ENCODE measurements around the gene COL4A1. TPM values are rescaled to one million over a fixed set of nuclear protein-coding genes. Genes with fewer than 3 reads are reported as not detected.

Gene COL4A1
- total RNA-seq, 2 experiments from 2014 or later = 0.06 to 0.12 TPM

DNA sequence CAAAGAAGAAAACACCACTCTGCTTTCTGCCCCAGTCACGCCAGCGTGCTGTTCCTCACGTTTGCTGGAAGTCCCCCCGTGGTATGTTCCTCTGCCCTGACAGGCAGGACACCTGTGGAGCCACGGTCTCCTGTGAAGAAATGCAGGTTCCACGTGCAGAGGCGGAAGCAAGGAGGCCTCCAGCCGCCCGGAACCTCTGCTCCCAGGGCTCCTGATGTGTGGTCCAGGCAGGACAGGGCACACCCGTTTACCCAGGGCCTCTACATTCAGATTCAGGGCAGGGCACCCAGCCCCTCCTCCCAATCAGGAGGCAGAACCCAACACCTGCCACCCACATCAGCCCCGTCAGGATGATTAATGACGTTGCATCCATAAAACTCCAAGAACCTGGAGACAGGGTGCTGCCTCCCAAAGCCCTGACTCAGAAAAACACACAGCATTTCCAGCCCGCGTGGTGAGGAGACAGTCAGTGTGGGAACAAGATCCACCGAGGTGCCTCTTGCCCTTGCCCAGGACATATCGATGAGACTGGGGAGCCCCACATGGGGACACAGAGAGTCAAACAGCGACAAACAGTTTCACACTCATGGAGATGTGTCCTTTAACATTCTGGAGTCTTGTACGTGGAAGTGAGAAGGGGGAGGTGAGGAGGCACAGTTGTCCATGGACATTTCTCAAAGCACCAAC is 76.2 kb downstream of the COL4A1 start:
- H3K9me3 Mint-ChIP-seq = no peaks in the 10 kb centered on the region
- no peaks in the 10 kb centered on the region for H3K4me1 Mint-ChIP-seq
- no peak overlapping the region for H3K27ac Mint-ChIP-seq
- no peaks in the 10 kb centered on the region for H3K36me3 Mint-ChIP-seq (ENCODE audit: low read depth)
- DNase-seq = no peak
- H3K27me3 Mint-ChIP-seq = peaks cover 9% of the 10 kb centered on the region
- H3K4me3 Mint-ChIP-seq = no peak overlapping the region
- ChIA-PET CTCF (interaction anchor here (1.1 kb wide), 1 partner anchor 9 kb away, joined by 7 read pairs; no protein-coding TSS in a partner anchor), POLR2A (no interaction called here)

DNA sequence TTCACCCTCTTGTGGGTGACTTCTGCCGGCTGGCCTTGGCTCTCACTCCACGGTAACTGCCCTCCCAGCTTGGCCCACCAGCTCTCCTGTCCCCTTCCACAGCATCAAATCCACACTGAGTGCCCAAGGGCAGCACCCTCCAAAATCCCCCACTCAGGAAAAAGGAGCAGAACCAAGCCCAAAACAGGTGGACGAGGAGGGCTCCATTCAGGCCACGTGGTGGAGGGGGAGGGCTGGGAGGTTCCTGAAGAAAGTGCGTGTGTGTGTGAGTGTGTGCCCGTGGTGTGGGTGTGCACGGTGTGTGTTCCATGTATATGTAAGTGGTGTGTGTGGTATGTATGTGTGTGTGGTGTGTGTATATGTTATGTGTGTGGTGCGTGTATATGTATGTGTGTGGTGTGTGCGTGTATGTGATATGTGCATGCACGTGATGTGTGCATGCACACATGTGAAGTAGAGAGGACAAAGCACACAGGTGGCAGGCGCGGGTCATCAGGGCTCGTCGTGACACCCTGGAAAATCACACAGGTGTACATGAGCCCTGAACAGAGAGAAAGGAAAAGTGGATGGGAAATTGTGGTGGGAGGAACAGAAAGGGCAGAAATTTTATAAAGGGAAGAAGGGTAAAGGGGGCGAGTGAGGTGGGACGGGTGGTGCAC is 76.9 kb downstream of the COL4A1 start:
- H3K27me3 Mint-ChIP-seq = peaks cover 11% of the 10 kb centered on the region
- no peak for DNase-seq
- CTCF ChIA-PET = no interaction called here
- H3K36me3 Mint-ChIP-seq (ENCODE audit: low read depth) = no peaks in the 10 kb centered on the region
- H3K4me3 Mint-ChIP-seq = no peak overlapping the region
- H3K27ac Mint-ChIP-seq = no peak overlapping the region
- H3K4me1 Mint-ChIP-seq = no peaks in the 10 kb centered on the region
- POLR2A ChIA-PET = no interaction called here
- no peaks in the 10 kb centered on the region for H3K9me3 Mint-ChIP-seq

DNA sequence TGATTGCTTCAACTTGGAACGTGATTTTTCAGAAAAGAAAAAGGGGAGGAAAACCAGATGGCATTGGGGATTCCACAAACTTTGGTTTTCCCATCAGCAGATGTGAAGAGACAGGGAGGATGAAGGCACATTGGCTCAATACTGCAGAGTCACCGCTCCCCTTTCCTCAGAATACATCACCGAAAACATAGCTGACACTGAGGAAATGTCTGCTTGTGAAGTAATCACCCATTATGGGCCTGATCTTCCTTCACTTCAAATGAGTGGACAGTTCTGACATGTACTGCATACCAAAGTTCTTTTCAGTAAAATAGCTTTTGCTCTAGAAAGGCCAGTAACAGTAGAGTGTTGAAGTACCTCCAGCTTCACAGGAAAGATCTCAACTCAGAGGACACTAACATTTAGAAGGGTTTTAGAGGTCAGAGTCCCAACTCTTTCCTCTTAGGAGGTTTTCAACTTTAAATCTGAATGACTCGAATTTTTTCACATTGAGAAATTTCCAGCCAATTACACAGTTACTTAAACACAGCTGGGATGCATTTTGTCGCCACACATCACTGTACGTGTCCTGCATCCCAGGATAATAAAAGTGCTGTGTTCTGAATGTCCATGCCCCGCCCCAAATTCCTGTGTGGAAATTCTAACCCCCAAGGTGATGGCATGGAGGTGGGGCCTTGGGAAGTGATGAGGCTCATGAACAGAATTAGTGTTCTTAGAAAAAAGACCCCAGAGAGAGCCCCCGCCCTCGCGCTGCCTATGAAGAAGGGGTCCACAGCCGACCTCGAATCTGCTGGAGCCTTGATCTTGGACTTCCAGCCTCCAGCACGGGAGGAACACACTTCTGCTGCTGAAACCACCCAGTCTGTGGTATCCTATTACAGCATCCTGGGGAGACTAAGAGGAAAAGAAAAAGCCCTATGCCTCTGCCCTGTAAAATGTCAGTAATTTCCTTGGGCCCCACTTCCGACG is 77.7 kb downstream of the COL4A1 start:
- no peak for DNase-seq
- Mint-ChIP-seq H3K27me3 (peaks cover 11% of the 10 kb centered on the region), H3K36me3 (ENCODE audit: low read depth) (no peaks in the 10 kb centered on the region), H3K27ac (no peak overlapping the region), H3K4me3 (no peak overlapping the region), H3K9me3 (no peaks in the 10 kb centered on the region), H3K4me1 (no peaks in the 10 kb centered on the region)
- ChIA-PET POLR2A (no interaction called here), CTCF (no interaction called here)

GRCh38 chr13:110227864-110228643 is 78.9 kb downstream of the COL4A1 start:
- Mint-ChIP-seq H3K4me3 (no peak overlapping the region), H3K4me1 (no peaks in the 10 kb centered on the region), H3K27me3 (peaks cover 10% of the 10 kb centered on the region), H3K36me3 (ENCODE audit: low read depth) (no peaks in the 10 kb centered on the region), H3K9me3 (no peaks in the 10 kb centered on the region), H3K27ac (no peak overlapping the region)
- ChIA-PET CTCF (interaction anchor here (0.9 kb wide), 1 partner anchor 16 kb away, joined by 3 read pairs; no protein-coding TSS in a partner anchor), POLR2A (no interaction called here)
- no peak for DNase-seq

DNA sequence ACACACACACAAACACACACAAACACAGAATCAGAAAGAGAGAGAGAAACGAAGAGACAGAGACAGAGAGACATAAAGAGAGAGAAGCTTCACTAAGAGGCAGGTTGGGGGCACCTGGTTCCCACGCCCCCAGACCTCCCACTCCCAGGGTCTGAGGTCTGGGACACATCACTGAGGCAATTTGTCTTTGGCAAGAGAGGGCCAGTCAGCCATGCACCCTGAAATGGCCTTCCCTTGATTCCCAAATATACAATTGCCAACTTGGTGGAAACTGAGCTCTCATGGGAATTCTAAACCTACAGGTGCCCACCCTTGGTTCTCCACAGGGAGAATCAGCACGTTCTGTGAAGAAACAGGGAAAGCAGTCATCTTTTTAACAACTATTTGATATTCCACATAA is 79.5 kb downstream of the COL4A1 start:
- Mint-ChIP-seq H3K27me3 (peaks cover 9% of the 10 kb centered on the region), H3K4me3 (no peak overlapping the region), H3K27ac (no peak overlapping the region), H3K9me3 (no peaks in the 10 kb centered on the region), H3K4me1 (no peaks in the 10 kb centered on the region), H3K36me3 (ENCODE audit: low read depth) (no peaks in the 10 kb centered on the region)
- DNase-seq = no peak
- ChIA-PET CTCF (interaction anchor here (0.9 kb wide), 1 partner anchor 16 kb away, joined by 3 read pairs; no protein-coding TSS in a partner anchor), POLR2A (no interaction called here)

- no peaks in the 10 kb centered on the region for H3K4me1 Mint-ChIP-seq
- H3K36me3 Mint-ChIP-seq (ENCODE audit: low read depth) = no peaks in the 10 kb centered on the region
- no peak for DNase-seq
- H3K27me3 Mint-ChIP-seq = peaks cover 11% of the 10 kb centered on the region
- no peak overlapping the region for H3K27ac Mint-ChIP-seq
- H3K4me3 Mint-ChIP-seq = no peak overlapping the region
- H3K9me3 Mint-ChIP-seq = no peaks in the 10 kb centered on the region
- ChIA-PET POLR2A (no interaction called here), CTCF (no interaction called here)
Measured at GRCh38 chr13:110225609-110226574, 81.1 kb downstream of the COL4A1 start.

GRCh38 chr13:110225003-110225402 is 82.0 kb downstream of the COL4A1 start:
- CTCF ChIA-PET = no interaction called here
- DNase-seq = no peak

GRCh38 chr13:110224519-110224918 is 82.4 kb downstream of the COL4A1 start:
- H3K36me3 Mint-ChIP-seq (ENCODE audit: low read depth) = no peaks in the 10 kb centered on the region
- no peak for DNase-seq
- H3K4me3 Mint-ChIP-seq = no peak overlapping the region
- POLR2A ChIA-PET = no interaction called here
- no peaks in the 10 kb centered on the region for H3K9me3 Mint-ChIP-seq
- no peaks in the 10 kb centered on the region for H3K4me1 Mint-ChIP-seq
- CTCF ChIA-PET = interaction anchor here (1.0 to 1.2 kb wide), 2 partner anchors 30 to 187 kb away, joined by 3 read pairs; no protein-coding TSS in a partner anchor
- no peak overlapping the region for H3K27ac Mint-ChIP-seq
- H3K27me3 Mint-ChIP-seq = peaks cover 13% of the 10 kb centered on the region

More at GRCh38 chr13:110225003-110225402, 82.0 kb downstream of the COL4A1 start:
- no peaks in the 10 kb centered on the region for H3K9me3 Mint-ChIP-seq
- peaks cover 13% of the 10 kb centered on the region for H3K27me3 Mint-ChIP-seq
- POLR2A ChIA-PET = no interaction called here
- H3K4me3 Mint-ChIP-seq = no peak overlapping the region
- no peak overlapping the region for H3K27ac Mint-ChIP-seq
- no peaks in the 10 kb centered on the region for H3K4me1 Mint-ChIP-seq
- H3K36me3 Mint-ChIP-seq (ENCODE audit: low read depth) = no peaks in the 10 kb centered on the region

GRCh38 chr13:110221406-110222117 is 85.4 kb downstream of the COL4A1 start:
- Mint-ChIP-seq H3K4me3 (no peak overlapping the region), H3K27me3 (peaks cover 24% of the 10 kb centered on the region), H3K27ac (no peak overlapping the region), H3K36me3 (ENCODE audit: low read depth) (no peaks in the 10 kb centered on the region), H3K9me3 (no peaks in the 10 kb centered on the region), H3K4me1 (no peaks in the 10 kb centered on the region)
- ChIA-PET POLR2A (no interaction called here), CTCF (interaction anchor here (1.3 to 2.8 kb wide), 2 partner anchors 10 to 414 kb away, joined by 3 to 7 read pairs; no protein-coding TSS in a partner anchor)
- no peak for DNase-seq

DNA sequence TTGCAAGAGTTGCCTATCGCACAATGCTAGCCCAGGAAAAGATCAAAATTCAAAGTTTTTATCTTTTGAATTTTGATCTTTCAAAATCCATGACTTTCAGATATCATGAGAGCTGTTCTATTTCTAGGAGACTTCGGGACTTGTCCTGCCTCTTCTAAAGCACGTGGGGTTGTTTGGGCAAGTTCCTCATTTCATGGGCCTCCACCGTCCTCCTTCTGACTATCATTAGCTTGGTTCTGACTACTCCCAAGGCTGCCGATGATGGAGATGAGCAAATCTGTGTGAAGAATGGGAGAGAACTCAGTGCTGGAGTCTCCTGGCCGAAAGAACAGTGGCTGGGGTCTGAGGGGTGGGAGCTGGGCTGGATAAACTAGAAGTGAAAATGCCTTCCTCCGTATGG is 86.5 kb downstream of the COL4A1 start:
- Mint-ChIP-seq H3K4me3 (no peak overlapping the region), H3K27me3 (peaks cover 17% of the 10 kb centered on the region), H3K36me3 (ENCODE audit: low read depth) (no peaks in the 10 kb centered on the region), H3K27ac (no peak overlapping the region), H3K4me1 (no peaks in the 10 kb centered on the region), H3K9me3 (no peaks in the 10 kb centered on the region)
- no peak for DNase-seq
- CTCF ChIA-PET = interaction anchor here (2.8 kb wide), 1 partner anchor 11 kb away, joined by 7 read pairs; no protein-coding TSS in a partner anchor
- POLR2A ChIA-PET = no interaction called here

DNA sequence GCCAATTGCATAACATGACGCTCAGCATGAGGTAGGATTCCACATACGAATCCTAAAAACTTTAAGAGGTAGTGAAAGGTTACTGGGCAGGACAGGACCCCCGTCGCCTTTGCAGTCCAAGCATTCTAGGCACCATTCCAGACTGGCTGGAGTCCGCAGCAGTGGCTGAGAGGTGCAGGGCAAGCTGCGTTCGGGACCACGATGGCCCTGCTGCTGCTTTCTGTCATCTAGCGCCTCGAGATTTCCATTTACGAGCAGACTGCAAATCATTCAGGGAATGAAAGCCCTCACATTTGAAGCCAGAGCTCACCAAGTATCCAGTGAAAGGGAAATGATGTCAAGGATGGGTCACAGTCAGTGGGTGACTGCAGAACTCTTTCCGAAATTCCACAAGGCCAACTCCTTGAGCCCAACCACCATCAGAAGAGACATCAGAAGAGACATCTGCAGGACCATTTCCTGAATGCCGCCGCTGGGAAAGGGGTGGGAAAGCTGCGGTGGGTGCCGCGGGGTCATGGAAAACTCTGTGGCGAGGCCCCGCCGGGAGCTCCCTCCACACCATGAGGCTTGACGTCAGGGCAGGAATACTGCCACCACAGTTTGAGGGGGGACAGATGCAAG is 88.3 kb downstream of the COL4A1 start:
- CTCF ChIA-PET = interaction anchor here (0.6 kb wide), 1 partner anchor 1727 kb away, joined by 3 read pairs; no protein-coding TSS in a partner anchor
- H3K27ac Mint-ChIP-seq = no peak overlapping the region

More for the DNA sequence above, 88.3 kb downstream of the COL4A1 start:
- peaks cover 17% of the 10 kb centered on the region for H3K27me3 Mint-ChIP-seq
- no peak overlapping the region for H3K4me3 Mint-ChIP-seq
- no peaks in the 10 kb centered on the region for H3K9me3 Mint-ChIP-seq
- POLR2A ChIA-PET = no interaction called here
- H3K36me3 Mint-ChIP-seq (ENCODE audit: low read depth) = no peaks in the 10 kb centered on the region
- H3K4me1 Mint-ChIP-seq = no peaks in the 10 kb centered on the region
- DNase-seq = no peak
